Breast epithelium (tissue), 4 donors: ENCODE results near the gene RASGRP1. TPM values are rescaled to one million over a fixed set of nuclear protein-coding genes. Genes with fewer than 3 reads are reported as not detected.

Source experiments
- DNase-seq, 2 donors: peaks; one replicate each; pipeline ENCODE4 v3.0.0-alpha.2; 2019; ENCODE audit warnings: low spot score in 2 of 2
- H3K27ac ChIP-seq, 2 donors: fragments of 200-600 bp; sonication (generic) in 1 of 2; one replicate each; pipeline ENCODE4 v1.5.1; 2016 to 2019; ENCODE audit warnings: mild to moderate bottlenecking in 1 of 2
- H3K27me3 ChIP-seq, 2 donors: fragments of 200-600 bp; sonication (generic) in 1 of 2; one replicate each; pipeline versions ENCODE4 v1.5.1 to v1.6.0; 2017 to 2019; ENCODE audit warnings: control low read depth in 1 of 2, mild to moderate bottlenecking in 1 of 2
- H3K36me3 ChIP-seq: fragments of 200-600 bp; one replicate; pipeline ENCODE4 v1.5.1; 2019
- H3K4me1 ChIP-seq, 2 donors: fragments of 200-600 bp; sonication (generic); one replicate each; pipeline ENCODE4 v1.5.1; 2016 to 2019; ENCODE audit warnings: control low read depth in 1 of 2
- H3K4me3 ChIP-seq, 3 donors: fragments of 200-600 bp; sonication (generic); 1 replicate in 2 of 3; 2 replicates in 1 of 3; pipeline ENCODE4 v1.5.1; 2016 to 2019; ENCODE audit warnings: mild to moderate bottlenecking in 3 of 3, moderate library complexity in 2 of 3
- H3K9me3 ChIP-seq, 2 donors: fragments of 200-600 bp; sonication (generic) in 1 of 2; one replicate each; pipeline ENCODE4 v1.5.1; 2016 to 2019; ENCODE audit warnings: control low read depth in 1 of 2
- CTCF ChIP-seq, 3 donors: fragments of 450-650 bp; IDR thresholded peaks; one replicate each; pipeline ENCODE4 v1.5.1; 2016 to 2017; ENCODE audit warnings: antibody characterized with exemption in 3 of 3, mild to moderate bottlenecking in 3 of 3, moderate library complexity in 3 of 3
- POLR2A ChIP-seq: fragments of 450-650 bp; IDR thresholded peaks from one replicate; pipeline ENCODE4 v1.6.1; 2016; ENCODE audit warnings: antibody characterized with exemption, mild to moderate bottlenecking, moderate library complexity
- POLR2AphosphoS5 ChIP-seq, 3 donors: sonication (generic); formaldehyde crosslinking; IDR thresholded peaks; one replicate each; pipeline ENCODE4 v1.6.1; 2017; ENCODE audit warnings: antibody characterized with exemption in 3 of 3
- intact Hi-C: fragments of 100-400 bp; cut with DNase I; formaldehyde crosslinking; loops from one replicate; pipeline ENCODE4 v1.15.1; 2023; ENCODE audit warnings: low total_unique reads
- total RNA-seq, 3 donors: library from RNA; depleted of rRNA; stranded (reverse); fragments of >200 nt; gene quantifications; one replicate each; pipeline ENCODE4 v1.1.0, GENCODE V29; 2016

The RASGRP1 gene
- total RNA-seq, 3 donors from 2014 or later, result 0.96 to 4.8 (median 1.3) TPM

DNA sequence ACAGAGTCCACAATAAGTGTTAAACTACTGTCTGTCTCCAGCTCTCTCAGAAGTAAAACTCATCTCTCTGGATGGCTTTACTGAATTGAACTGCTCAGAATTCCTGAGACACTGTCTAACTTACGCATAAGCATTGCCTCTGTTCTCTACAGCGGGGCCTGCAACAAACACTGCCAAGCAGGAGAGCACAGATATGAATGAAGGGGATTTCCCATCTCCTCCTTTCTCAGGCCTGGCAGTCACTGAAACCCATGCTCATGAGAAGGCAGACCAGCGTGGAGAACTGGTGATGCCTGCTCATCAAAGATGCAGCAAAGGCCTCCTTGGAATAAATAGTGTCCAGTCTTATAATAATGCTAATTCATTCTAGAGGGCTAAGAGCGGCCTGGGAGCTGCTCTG, 10.3 kb downstream of the RASGRP1 start:
- Histone ChIP-seq H3K27me3 (no peaks in the 10 kb centered on the region), H3K4me3 (no peak overlapping the region), H3K36me3 (no peaks in the 10 kb centered on the region), H3K9me3 (no peaks in the 10 kb centered on the region), H3K4me1 (no peaks in the 10 kb centered on the region), H3K27ac (no peak overlapping the region)
- TF ChIP-seq CTCF (IDR thresholded peaks at IDR 0.05), result no peak
- TF ChIP-seq POLR2A, result no peak
- TF ChIP-seq POLR2AphosphoS5 (IDR thresholded peaks at IDR 0.05), result no peak
- DNase-seq, result no peak
- intact Hi-C loops, result no loop called here

- no peak for DNase-seq
- Histone ChIP-seq H3K4me1 (no peaks in the 10 kb centered on the region), H3K27me3 (no peaks in the 10 kb centered on the region), H3K27ac (no peak overlapping the region), H3K4me3 (no peak overlapping the region), H3K36me3 (no peaks in the 10 kb centered on the region), H3K9me3 (no peaks in the 10 kb centered on the region)
- intact Hi-C loops, result no loop called here
- TF ChIP-seq CTCF (IDR thresholded peaks at IDR 0.05) (no peak), POLR2A (no peak), POLR2AphosphoS5 (IDR thresholded peaks at IDR 0.05) (no peak)
These were observed 11.5 kb downstream of the RASGRP1 start for GRCh38 chr15:38553071-38553470.

GRCh38 chr15:38551720-38552648, 12.6 kb downstream of the RASGRP1 start:
- intact Hi-C loops, result no loop called here
- TF ChIP-seq CTCF (IDR thresholded peaks at IDR 0.05), result no peak
- no peak for TF ChIP-seq POLR2AphosphoS5 (IDR thresholded peaks at IDR 0.05)
- no peak for TF ChIP-seq POLR2A
- Histone ChIP-seq H3K36me3 (no peaks in the 10 kb centered on the region), H3K27me3 (no peaks in the 10 kb centered on the region), H3K4me1 (no peaks in the 10 kb centered on the region), H3K9me3 (no peaks in the 10 kb centered on the region), H3K4me3 (no peak overlapping the region), H3K27ac (no peak overlapping the region)
- DNase-seq, result no peak

DNA sequence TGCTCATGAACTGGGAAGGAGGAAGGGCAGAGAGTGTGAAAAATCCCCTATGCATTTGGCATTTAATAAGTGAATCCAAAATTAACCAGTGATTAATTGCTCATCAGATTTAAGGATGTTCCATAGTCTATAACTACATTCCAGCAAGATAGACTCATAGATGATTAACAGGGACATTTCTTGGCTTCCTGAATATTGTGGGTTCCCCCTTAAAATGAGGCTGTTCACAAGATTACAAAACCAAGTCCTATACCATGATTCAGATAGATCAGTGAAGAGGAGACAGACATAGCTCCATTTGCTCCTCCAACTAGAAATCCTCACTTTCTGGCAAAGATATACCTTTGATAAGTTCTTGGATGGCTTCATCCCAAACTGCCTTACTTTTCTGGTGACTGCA, 15.4 kb downstream of the RASGRP1 start:
- H3K27me3 ChIP-seq, result no peaks in the 10 kb centered on the region
- no peaks in the 10 kb centered on the region for H3K9me3 ChIP-seq
- no peak for DNase-seq
- H3K36me3 ChIP-seq, result no peaks in the 10 kb centered on the region
- no peak overlapping the region for H3K4me3 ChIP-seq
- H3K27ac ChIP-seq, result no peak overlapping the region
- no peaks in the 10 kb centered on the region for H3K4me1 ChIP-seq
- no peak for TF ChIP-seq POLR2A
- TF ChIP-seq CTCF (IDR thresholded peaks at IDR 0.05), result no peak
- TF ChIP-seq POLR2AphosphoS5 (IDR thresholded peaks at IDR 0.05), result no peak
- intact Hi-C loops, result no loop called here

DNA sequence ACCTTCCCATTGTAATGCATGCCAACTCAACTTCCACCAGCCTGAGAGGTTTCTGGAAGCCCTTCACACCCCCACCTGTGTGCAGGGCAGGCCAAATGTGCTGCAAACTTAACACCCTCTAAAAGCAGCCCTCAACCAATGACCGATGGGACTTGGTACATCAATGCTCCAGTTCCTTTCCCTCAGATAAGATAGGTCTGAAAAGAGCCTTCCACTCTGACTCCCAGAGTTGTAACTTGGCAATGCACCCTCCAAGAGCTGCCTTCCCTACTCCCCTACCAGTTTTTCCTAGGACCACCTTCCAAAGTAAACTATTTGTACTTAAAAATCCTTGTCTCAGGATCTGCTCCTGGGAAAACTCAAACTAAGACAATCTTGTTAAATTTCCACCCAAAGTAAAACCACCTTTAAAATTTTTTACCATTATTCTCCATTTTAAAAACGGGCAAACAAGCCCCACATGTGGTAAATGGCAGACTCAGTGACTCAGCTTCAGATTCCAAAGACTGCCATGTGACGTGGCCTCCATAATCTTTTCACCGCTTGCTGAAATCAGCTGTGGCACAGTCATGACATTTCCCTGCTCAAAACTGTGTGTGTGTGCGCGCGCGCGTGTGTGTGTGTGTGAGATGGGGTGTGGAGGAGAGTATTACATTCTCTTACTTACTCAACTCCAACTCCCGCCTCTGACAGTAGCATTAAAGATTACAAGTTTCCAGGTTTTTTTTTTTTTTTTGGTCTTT, 17.2 kb downstream of the RASGRP1 start:
- no peak for TF ChIP-seq POLR2AphosphoS5 (IDR thresholded peaks at IDR 0.05)
- no peak for TF ChIP-seq CTCF (IDR thresholded peaks at IDR 0.05)
- Histone ChIP-seq H3K27ac (no peak overlapping the region), H3K4me3 (no peak overlapping the region), H3K9me3 (no peaks in the 10 kb centered on the region), H3K27me3 (no peaks in the 10 kb centered on the region), H3K4me1 (no peaks in the 10 kb centered on the region), H3K36me3 (no peaks in the 10 kb centered on the region)
- DNase-seq, result no peak
- intact Hi-C loops, result no loop called here
